ENCODE data around the gene ABCD1. TPM values are rescaled to one million over a fixed set of nuclear protein-coding genes. Genes with fewer than 3 reads are reported as not detected.
A peak's percentile ranks its signal among the peaks of the same experiment; 100 is the strongest.
"Not testable (repeated sequence)": the region's sequence is repeated elsewhere in the genome, so short reads cannot be mapped to it uniquely, and the experiment has no call there.

ABCD1 gene
- total RNA-seq, 1 experiment from 2014 or later = 86.6 TPM

GRCh38 chrX:153746991-153747390, 22.3 kb downstream of the ABCD1 start:
- CTCF ChIA-PET; BruUV-seq (replicated peaks): not testable (repeated sequence)

GRCh38 chrX:153749017-153749416, 24.4 kb downstream of the ABCD1 start:
- H3K27ac ChIP-seq (ENCODE audit: low read length); in situ Hi-C loops (cut with HindIII; ENCODE audit: low pct_unique_long_range_greater_than_20kb, low sequenced_read_pairs); CTCF ChIA-PET; DNase-seq (ENCODE audit: low read depth, low spot score); H3K4me1 ChIP-seq (ENCODE audit: control insufficient read depth, insufficient read depth, low read length); H3K36me3 ChIP-seq (ENCODE audit: control insufficient read depth, insufficient read depth, low read length); POLR2A ChIA-PET; ATAC-seq; H3K27me3 ChIP-seq (ENCODE audit: control insufficient read depth, insufficient read depth, low read length); intact Hi-C loops (cut with micrococcal nuclease; ENCODE audit: unreplicated experiment); H3K4me3 ChIP-seq (ENCODE audit: low read depth in 2 of 2, low read length in 2 of 2); H3K9me3 ChIP-seq (ENCODE audit: control insufficient read depth, insufficient read depth, low read depth, low read length); BruUV-seq (replicated peaks): not testable (repeated sequence)

More at GRCh38 chrX:153746991-153747390, 22.3 kb downstream of the ABCD1 start:
- DNase-seq (ENCODE audit: low read depth, low spot score); H3K27me3 ChIP-seq (ENCODE audit: control insufficient read depth, insufficient read depth, low read length); H3K9me3 ChIP-seq (ENCODE audit: control insufficient read depth, insufficient read depth, low read depth, low read length); intact Hi-C loops (cut with micrococcal nuclease; ENCODE audit: unreplicated experiment); H3K4me1 ChIP-seq (ENCODE audit: control insufficient read depth, insufficient read depth, low read length); H3K4me3 ChIP-seq (ENCODE audit: low read depth in 2 of 2, low read length in 2 of 2); ATAC-seq; H3K36me3 ChIP-seq (ENCODE audit: control insufficient read depth, insufficient read depth, low read length); POLR2A ChIA-PET; H3K27ac ChIP-seq (ENCODE audit: low read length); in situ Hi-C loops (cut with HindIII; ENCODE audit: low pct_unique_long_range_greater_than_20kb, low sequenced_read_pairs): not testable (repeated sequence)

- intact Hi-C loops (cut with micrococcal nuclease; ENCODE audit: unreplicated experiment) = no loop called here
- no peak for DNase-seq (ENCODE audit: low read depth, low spot score)
- no TSS peak for BruUV-seq (replicated peaks)
- no peaks in the 10 kb centered on the region for H3K9me3 ChIP-seq (ENCODE audit: control insufficient read depth, insufficient read depth, low read depth, low read length)
- in situ Hi-C loops (cut with HindIII; ENCODE audit: low pct_unique_long_range_greater_than_20kb, low sequenced_read_pairs) = no loop called here
- no peak overlapping the region for H3K4me3 ChIP-seq (ENCODE audit: low read depth in 2 of 2, low read length in 2 of 2)
- POLR2A ChIA-PET = no interaction called here
- TF ChIP-seq POLR2AphosphoS5 (IDR thresholded peaks at IDR 0.05; ENCODE audit: low read depth, low read length) = no peak
- TF ChIP-seq REST (IDR thresholded peaks at IDR 0.05; ENCODE audit: insufficient read depth in 1 of 2, low read depth in 2 of 2, low read length in 1 of 2) = no peak
- TF ChIP-seq, protein P1, sequence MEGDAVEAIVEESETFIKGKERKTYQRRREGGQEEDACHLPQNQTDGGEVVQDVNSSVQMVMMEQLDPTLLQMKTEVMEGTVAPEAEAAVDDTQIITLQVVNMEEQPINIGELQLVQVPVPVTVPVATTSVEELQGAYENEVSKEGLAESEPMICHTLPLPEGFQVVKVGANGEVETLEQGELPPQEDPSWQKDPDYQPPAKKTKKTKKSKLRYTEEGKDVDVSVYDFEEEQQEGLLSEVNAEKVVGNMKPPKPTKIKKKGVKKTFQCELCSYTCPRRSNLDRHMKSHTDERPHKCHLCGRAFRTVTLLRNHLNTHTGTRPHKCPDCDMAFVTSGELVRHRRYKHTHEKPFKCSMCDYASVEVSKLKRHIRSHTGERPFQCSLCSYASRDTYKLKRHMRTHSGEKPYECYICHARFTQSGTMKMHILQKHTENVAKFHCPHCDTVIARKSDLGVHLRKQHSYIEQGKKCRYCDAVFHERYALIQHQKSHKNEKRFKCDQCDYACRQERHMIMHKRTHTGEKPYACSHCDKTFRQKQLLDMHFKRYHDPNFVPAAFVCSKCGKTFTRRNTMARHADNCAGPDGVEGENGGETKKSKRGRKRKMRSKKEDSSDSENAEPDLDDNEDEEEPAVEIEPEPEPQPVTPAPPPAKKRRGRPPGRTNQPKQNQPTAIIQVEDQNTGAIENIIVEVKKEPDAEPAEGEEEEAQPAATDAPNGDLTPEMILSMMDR (IDR thresholded peaks at IDR 0.05) = no peak
- TF ChIP-seq SIN3A (IDR thresholded peaks at IDR 0.05; ENCODE audit: borderline replicate concordance, insufficient read depth, low read depth, low read length) = no peak
- no peak for TF ChIP-seq TCF7L2 (IDR thresholded peaks at IDR 0.05; ENCODE audit: low read depth, low read length)
- H3K27ac ChIP-seq (ENCODE audit: low read length) = no peak overlapping the region
- no peaks in the 10 kb centered on the region for H3K27me3 ChIP-seq (ENCODE audit: control insufficient read depth, insufficient read depth, low read length)
- H3K4me1 ChIP-seq (ENCODE audit: control insufficient read depth, insufficient read depth, low read length) = no peaks in the 10 kb centered on the region
- ATAC-seq = 0 out of 2 replicates have a peak, but pooled peaks have one; percentile 17
- CTCF ChIA-PET = no interaction called here
- H3K36me3 ChIP-seq (ENCODE audit: control insufficient read depth, insufficient read depth, low read length) = no peaks in the 10 kb centered on the region
Measured at GRCh38 chrX:153750127-153750774, 25.6 kb downstream of the ABCD1 start.

Data from Panc1 (cell line).